Right lobe of liver (tissue), 4 donors: ENCODE results near the gene DNMT3L.

Source experiments
- POLR2A ChIP-seq: fragments of 450-650 bp; IDR thresholded peaks from one replicate; pipeline ENCODE4 v1.6.1; 2017; ENCODE audit warnings: antibody characterized with exemption, mild to moderate bottlenecking
- TF ChIP-seq, protein P1 (sequence below), 4 donors: fragments of 200-600 bp in 3 of 4; fragments of 450-650 bp in 1 of 4; IDR thresholded peaks; one replicate each; pipeline versions ENCODE4 v1.5.1 to v1.8.0; 2016 to 2022; ENCODE audit warnings: antibody characterized with exemption in 4 of 4, mild to moderate bottlenecking in 2 of 4
- donor health status: DM: no; HTN: no; CAD: no.
- donor health status: DM: no; HTN: no; CAD: no.
- donor health status: DM: no; HTN: yes; CAD: no.

DNA sequence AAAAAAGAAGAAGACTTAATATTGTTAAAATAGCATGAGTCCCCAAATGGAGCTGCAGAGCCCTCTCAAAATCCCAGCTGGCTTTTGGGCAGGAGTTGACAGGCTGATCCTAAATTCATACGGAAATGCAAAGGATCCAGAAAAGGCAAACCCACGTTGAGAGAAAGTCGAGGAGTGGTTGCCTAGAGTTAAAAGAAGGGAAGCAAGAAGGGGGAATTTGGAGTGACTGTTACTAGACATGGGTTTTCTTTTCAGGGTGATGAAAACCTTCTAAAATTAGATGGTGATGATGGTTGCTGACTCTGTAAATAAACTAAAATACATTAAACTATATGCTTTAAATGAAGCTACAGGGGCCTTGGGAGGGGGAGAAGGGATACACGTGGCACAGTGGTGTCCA lies 1.6 kb downstream of the DNMT3L start:
- TF ChIP-seq, protein P1, sequence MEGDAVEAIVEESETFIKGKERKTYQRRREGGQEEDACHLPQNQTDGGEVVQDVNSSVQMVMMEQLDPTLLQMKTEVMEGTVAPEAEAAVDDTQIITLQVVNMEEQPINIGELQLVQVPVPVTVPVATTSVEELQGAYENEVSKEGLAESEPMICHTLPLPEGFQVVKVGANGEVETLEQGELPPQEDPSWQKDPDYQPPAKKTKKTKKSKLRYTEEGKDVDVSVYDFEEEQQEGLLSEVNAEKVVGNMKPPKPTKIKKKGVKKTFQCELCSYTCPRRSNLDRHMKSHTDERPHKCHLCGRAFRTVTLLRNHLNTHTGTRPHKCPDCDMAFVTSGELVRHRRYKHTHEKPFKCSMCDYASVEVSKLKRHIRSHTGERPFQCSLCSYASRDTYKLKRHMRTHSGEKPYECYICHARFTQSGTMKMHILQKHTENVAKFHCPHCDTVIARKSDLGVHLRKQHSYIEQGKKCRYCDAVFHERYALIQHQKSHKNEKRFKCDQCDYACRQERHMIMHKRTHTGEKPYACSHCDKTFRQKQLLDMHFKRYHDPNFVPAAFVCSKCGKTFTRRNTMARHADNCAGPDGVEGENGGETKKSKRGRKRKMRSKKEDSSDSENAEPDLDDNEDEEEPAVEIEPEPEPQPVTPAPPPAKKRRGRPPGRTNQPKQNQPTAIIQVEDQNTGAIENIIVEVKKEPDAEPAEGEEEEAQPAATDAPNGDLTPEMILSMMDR (IDR thresholded peaks at IDR 0.05), result no peak
- TF ChIP-seq POLR2A, result no peak
